Measurements from ENCODE around the gene GNAI3.

Gene GNAI3

GRCh38 chr1:109548321-109549267 lies at the start of gene GNAI3:
Gene GNAI3 (plus strand): TSS chr1:109548615. CDS start chr1:109548721, 106 bp downstream.
- DNase-seq (ENCODE audit: low spot score) = peak; percentile 88

GRCh38 chr1:109499081-109499480 lies 49.3 kb upstream of the GNAI3 start:
- no peak for DNase-seq (ENCODE audit: low spot score)

GRCh38 chr1:109499661-109500536 lies 48.5 kb upstream of the GNAI3 start:
- DNase-seq (ENCODE audit: low spot score) = peak; percentile 44

- no peak for DNase-seq (ENCODE audit: low spot score)
Observed at GRCh38 chr1:109500941-109501381, 47.5 kb upstream of the GNAI3 start.

GRCh38 chr1:109501644-109502363 lies 46.6 kb upstream of the GNAI3 start:
- no peak for DNase-seq (ENCODE audit: low spot score)

- DNase-seq (ENCODE audit: low spot score) = no peak
Observed at GRCh38 chr1:109502364-109502851, 46.0 kb upstream of the GNAI3 start.

- DNase-seq (ENCODE audit: low spot score) = no peak
Observed at GRCh38 chr1:109503935-109504334, 44.5 kb upstream of the GNAI3 start.

GRCh38 chr1:109504974-109505373 lies 43.4 kb upstream of the GNAI3 start:
- no peak for DNase-seq (ENCODE audit: low spot score)

- no peak for DNase-seq (ENCODE audit: low spot score)
Observed at GRCh38 chr1:109508001-109508872, 40.2 kb upstream of the GNAI3 start.

GRCh38 chr1:109508873-109509175 lies 39.6 kb upstream of the GNAI3 start:
- DNase-seq (ENCODE audit: low spot score) = no peak

GRCh38 chr1:109509176-109510134 lies 39.0 kb upstream of the GNAI3 start, which contains the start of gene AMIGO1:
Gene AMIGO1 (minus strand): TSS chr1:109509727. CDS start chr1:109508912, 815 bp downstream.
- DNase-seq (ENCODE audit: low spot score) = peak; percentile 81

- DNase-seq (ENCODE audit: low spot score) = no peak
Observed at GRCh38 chr1:109513110-109513710, 35.2 kb upstream of the GNAI3 start.

- no peak for DNase-seq (ENCODE audit: low spot score)
Observed at GRCh38 chr1:109514846-109515245, 33.6 kb upstream of the GNAI3 start.

GRCh38 chr1:109516872-109517271 lies 31.5 kb upstream of the GNAI3 start:
- DNase-seq (ENCODE audit: low spot score) = no peak

- no peak for DNase-seq (ENCODE audit: low spot score)
Observed at GRCh38 chr1:109517337-109517736, 31.1 kb upstream of the GNAI3 start.

- DNase-seq (ENCODE audit: low spot score) = no peak
Observed at GRCh38 chr1:109521002-109521951, 27.1 kb upstream of the GNAI3 start.

GRCh38 chr1:109522026-109522425 lies 26.4 kb upstream of the GNAI3 start:
- no peak for DNase-seq (ENCODE audit: low spot score)

- no peak for DNase-seq (ENCODE audit: low spot score)
Observed at GRCh38 chr1:109523706-109524105, 24.7 kb upstream of the GNAI3 start.

All from HuH-7 (cell line).